Sigmoid colon (tissue), 4 donors: Measurements from ENCODE around the gene KCNAB1.

Experiments used
- EP300 ChIP-seq, 4 donors: sonication (generic); formaldehyde crosslinking; IDR thresholded peaks; one replicate each; pipeline ENCODE4 v1.6.1; 2017; ENCODE audit warnings: antibody characterized with exemption in 4 of 4
- POLR2A ChIP-seq, 2 donors: fragments of 450-650 bp; IDR thresholded peaks; one replicate each; pipeline ENCODE4 v1.6.1; 2016; ENCODE audit warnings: antibody characterized with exemption in 2 of 2, mild to moderate bottlenecking in 2 of 2, moderate library complexity in 2 of 2
- POLR2AphosphoS5 ChIP-seq, 4 donors: sonication (generic); formaldehyde crosslinking; IDR thresholded peaks; one replicate each; pipeline ENCODE4 v1.6.1; 2017; ENCODE audit warnings: antibody characterized with exemption in 4 of 4
- TF ChIP-seq, protein P1 (sequence below), 4 experiments: fragments of 450-650 bp in 3 of 4; fragments of 200-600 bp in 1 of 4; IDR thresholded peaks; one replicate each; pipeline ENCODE4 v1.5.1; 2016 to 2019; ENCODE audit warnings: antibody characterized with exemption in 4 of 4, mild to moderate bottlenecking in 3 of 4, moderate library complexity in 2 of 4

DNA sequence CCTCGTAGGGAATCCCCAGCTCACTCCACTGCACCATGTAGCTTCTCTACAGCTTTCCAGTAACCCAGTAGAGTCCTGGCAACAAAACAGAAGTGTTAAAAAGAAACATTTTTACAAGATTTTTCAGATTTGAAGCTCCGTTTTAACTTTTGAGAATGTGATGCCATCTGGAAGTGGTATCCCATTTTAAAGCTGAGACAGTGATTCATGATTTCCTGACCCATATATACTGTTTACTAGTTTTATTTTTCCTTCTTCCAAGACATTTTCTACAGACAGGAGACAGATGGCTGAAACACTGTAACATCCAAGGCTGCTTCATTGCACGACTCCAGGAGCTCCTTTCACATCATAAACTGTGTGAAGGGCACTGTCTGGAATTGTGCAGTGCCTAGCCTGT is 30.3 kb upstream of the KCNAB1 start:
- TF ChIP-seq, protein P1, sequence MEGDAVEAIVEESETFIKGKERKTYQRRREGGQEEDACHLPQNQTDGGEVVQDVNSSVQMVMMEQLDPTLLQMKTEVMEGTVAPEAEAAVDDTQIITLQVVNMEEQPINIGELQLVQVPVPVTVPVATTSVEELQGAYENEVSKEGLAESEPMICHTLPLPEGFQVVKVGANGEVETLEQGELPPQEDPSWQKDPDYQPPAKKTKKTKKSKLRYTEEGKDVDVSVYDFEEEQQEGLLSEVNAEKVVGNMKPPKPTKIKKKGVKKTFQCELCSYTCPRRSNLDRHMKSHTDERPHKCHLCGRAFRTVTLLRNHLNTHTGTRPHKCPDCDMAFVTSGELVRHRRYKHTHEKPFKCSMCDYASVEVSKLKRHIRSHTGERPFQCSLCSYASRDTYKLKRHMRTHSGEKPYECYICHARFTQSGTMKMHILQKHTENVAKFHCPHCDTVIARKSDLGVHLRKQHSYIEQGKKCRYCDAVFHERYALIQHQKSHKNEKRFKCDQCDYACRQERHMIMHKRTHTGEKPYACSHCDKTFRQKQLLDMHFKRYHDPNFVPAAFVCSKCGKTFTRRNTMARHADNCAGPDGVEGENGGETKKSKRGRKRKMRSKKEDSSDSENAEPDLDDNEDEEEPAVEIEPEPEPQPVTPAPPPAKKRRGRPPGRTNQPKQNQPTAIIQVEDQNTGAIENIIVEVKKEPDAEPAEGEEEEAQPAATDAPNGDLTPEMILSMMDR (IDR thresholded peaks at IDR 0.05): no peak
- TF ChIP-seq POLR2A (IDR thresholded peaks at IDR 0.05) (no peak), POLR2AphosphoS5 (IDR thresholded peaks at IDR 0.05) (no peak), EP300 (IDR thresholded peaks at IDR 0.05) (no peak)
